ENCODE results near the gene NACC1. TPM values are rescaled to one million over a fixed set of nuclear protein-coding genes. Genes with fewer than 3 reads are reported as not detected.

Gene NACC1
- total and polyA plus RNA-seq, 2 of the 13 experiments (the other 11 are each of a cell fraction or from before 2014, with no cell fraction given): 31.8 to 42.3 TPM

DNA sequence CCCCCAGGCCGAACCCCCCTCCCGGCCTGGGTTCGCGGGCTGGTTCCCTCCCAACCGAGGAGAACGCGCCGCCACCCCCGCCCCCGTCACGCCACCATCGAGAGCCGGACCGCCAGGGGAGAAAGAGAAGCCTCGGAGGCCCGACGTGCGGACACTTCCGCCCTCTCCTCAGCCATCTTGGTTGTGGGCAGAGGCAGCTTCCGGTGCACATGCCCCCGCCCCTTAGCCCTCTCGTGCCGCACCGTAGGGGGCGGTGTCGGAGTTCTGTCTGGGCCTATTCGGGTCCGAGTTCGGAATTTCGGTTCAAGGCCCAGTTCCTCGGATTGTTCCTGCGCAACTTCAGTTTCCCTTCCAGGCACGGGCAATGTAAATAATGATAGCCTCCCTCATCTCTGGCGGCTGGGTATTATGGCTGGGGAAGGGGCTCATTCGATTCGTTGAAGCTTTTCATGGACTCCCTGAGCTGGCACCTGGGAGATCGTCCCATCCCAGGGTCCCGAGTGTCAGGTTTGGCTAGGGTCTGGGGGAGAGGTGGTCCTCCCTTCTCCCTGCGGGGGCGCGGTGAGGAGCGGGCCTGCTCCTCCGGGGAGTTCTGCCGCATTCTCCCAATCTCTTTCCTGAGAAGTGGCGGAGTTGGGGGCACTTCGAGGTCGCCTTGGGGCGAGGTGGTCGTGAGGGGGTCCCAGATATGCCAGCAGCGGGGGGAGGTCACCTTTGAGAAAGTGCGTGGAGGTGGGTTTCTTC, 32.3 kb downstream of the NACC1 start, which contains the start of the genes IER2 and STX10 (continued):
- TF ChIP-seq, protein P1, sequence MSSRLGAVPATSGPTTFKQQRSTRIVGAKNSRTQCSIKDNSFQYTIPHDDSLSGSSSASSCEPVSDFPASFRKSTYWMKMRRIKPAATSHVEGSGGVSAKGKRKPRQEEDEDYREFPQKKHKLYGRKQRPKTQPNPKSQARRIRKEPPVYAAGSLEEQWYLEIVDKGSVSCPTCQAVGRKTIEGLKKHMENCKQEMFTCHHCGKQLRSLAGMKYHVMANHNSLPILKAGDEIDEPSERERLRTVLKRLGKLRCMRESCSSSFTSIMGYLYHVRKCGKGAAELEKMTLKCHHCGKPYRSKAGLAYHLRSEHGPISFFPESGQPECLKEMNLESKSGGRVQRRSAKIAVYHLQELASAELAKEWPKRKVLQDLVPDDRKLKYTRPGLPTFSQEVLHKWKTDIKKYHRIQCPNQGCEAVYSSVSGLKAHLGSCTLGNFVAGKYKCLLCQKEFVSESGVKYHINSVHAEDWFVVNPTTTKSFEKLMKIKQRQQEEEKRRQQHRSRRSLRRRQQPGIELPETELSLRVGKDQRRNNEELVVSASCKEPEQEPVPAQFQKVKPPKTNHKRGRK (CRISPR knock-in tag; IDR thresholded peaks at IDR 0.05): no peak; the same call in 1 of the 2 replicates
- TF ChIP-seq, protein P2, sequence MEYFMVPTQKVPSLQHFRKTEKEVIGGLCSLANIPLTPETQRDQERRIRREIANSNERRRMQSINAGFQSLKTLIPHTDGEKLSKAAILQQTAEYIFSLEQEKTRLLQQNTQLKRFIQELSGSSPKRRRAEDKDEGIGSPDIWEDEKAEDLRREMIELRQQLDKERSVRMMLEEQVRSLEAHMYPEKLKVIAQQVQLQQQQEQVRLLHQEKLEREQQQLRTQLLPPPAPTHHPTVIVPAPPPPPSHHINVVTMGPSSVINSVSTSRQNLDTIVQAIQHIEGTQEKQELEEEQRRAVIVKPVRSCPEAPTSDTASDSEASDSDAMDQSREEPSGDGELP (IDR thresholded peaks at IDR 0.05; ENCODE audit: borderline replicate concordance, low read depth): peak; percentile 35; the same call in 1 of the 2 replicates
- TF ChIP-seq, protein P3, sequence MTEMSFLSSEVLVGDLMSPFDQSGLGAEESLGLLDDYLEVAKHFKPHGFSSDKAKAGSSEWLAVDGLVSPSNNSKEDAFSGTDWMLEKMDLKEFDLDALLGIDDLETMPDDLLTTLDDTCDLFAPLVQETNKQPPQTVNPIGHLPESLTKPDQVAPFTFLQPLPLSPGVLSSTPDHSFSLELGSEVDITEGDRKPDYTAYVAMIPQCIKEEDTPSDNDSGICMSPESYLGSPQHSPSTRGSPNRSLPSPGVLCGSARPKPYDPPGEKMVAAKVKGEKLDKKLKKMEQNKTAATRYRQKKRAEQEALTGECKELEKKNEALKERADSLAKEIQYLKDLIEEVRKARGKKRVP (CRISPR knock-in tag; IDR thresholded peaks at IDR 0.05): peak in 1 of 2 experiments; percentile 59; a peak in 1 of 4 replicates
- TF ChIP-seq ZNF563 (CRISPR knock-in tag; IDR thresholded peaks at IDR 0.05): no peak
- TF ChIP-seq, protein P4, sequence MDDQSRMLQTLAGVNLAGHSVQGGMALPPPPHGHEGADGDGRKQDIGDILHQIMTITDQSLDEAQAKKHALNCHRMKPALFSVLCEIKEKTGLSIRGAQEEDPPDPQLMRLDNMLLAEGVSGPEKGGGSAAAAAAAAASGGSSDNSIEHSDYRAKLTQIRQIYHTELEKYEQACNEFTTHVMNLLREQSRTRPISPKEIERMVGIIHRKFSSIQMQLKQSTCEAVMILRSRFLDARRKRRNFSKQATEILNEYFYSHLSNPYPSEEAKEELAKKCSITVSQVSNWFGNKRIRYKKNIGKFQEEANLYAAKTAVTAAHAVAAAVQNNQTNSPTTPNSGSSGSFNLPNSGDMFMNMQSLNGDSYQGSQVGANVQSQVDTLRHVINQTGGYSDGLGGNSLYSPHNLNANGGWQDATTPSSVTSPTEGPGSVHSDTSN (CRISPR knock-in tag; IDR thresholded peaks at IDR 0.05; ENCODE audit: borderline replicate concordance): no peak
- peak; percentile 84 for TF ChIP-seq ZMYM2 (CRISPR knock-in tag; IDR thresholded peaks at IDR 0.05)
- TF ChIP-seq, protein P5, sequence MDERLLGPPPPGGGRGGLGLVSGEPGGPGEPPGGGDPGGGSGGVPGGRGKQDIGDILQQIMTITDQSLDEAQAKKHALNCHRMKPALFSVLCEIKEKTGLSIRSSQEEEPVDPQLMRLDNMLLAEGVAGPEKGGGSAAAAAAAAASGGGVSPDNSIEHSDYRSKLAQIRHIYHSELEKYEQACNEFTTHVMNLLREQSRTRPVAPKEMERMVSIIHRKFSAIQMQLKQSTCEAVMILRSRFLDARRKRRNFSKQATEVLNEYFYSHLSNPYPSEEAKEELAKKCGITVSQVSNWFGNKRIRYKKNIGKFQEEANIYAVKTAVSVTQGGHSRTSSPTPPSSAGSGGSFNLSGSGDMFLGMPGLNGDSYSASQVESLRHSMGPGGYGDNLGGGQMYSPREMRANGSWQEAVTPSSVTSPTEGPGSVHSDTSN (CRISPR knock-in tag; IDR thresholded peaks at IDR 0.05): no peak
- TF ChIP-seq GTF2F1 (IDR thresholded peaks at IDR 0.05; ENCODE audit: low read length): no peak
- TF ChIP-seq, protein P6, sequence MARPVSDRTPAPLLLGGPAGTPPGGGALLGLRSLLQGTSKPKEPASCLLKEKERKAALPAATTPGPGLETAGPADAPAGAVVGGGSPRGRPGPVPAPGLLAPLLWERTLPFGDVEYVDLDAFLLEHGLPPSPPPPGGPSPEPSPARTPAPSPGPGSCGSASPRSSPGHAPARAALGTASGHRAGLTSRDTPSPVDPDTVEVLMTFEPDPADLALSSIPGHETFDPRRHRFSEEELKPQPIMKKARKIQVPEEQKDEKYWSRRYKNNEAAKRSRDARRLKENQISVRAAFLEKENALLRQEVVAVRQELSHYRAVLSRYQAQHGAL (CRISPR knock-in tag; IDR thresholded peaks at IDR 0.05; ENCODE audit: not compliant biosample characterization): no peak
- peak; percentile 77; the same call in 1 of the 2 replicates for TF ChIP-seq ZNF816 (CRISPR knock-in tag; IDR thresholded peaks at IDR 0.05; ENCODE audit: borderline replicate concordance)
- TF ChIP-seq HDAC6 (IDR thresholded peaks at IDR 0.05; ENCODE audit: low read depth, low read length): no peak
- TF ChIP-seq ZNF737 (CRISPR knock-in tag; IDR thresholded peaks at IDR 0.05; ENCODE audit: borderline replicate concordance): 0 out of 2 replicates have a peak, but pooled peaks have one; percentile 42
- TF ChIP-seq ZFP1 (CRISPR knock-in tag; IDR thresholded peaks at IDR 0.05): no peak; the same call in 1 of the 2 replicates
- peak; percentile 75; the same call in 1 of the 2 replicates for TF ChIP-seq ZNF747 (CRISPR knock-in tag; IDR thresholded peaks at IDR 0.05; ENCODE audit: borderline replicate concordance)
- peak; percentile 88; the same call in 1 of the 2 replicates for TF ChIP-seq SPEN (CRISPR knock-in tag; IDR thresholded peaks at IDR 0.05; ENCODE audit: low read depth)
- TF ChIP-seq, protein P7, sequence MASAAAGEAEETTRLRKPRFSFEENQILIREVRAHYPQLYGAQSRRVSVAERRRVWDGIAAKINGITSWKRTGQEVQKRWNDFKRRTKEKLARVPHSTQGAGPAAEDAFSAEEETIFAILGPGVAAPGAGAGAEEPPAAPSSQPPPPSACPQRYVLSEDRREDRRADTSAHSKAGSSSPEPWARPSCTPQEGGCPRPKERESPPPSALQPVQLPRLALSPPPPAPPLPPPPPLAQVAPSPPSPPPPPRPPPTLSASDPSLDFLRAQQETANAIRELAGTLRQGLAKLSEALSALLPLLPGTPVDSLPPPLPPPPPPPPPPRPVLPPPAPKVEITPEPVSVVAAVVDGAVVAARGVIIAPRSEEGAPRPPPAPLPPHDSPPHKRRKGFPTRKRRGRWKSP (CRISPR knock-in tag; IDR thresholded peaks at IDR 0.05): peak; percentile 36; the same call in 1 of the 2 replicates
- no peak; the same call in 1 of the 2 replicates for TF ChIP-seq KMT2A (CRISPR knock-in tag; IDR thresholded peaks at IDR 0.05)
- TF ChIP-seq, protein P8, sequence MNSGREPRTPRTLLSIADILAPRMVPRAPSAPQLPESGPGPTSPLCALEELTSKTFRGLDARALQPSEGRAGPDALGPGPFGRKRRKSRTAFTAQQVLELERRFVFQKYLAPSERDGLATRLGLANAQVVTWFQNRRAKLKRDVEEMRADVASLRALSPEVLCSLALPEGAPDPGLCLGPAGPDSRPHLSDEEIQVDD (CRISPR knock-in tag; IDR thresholded peaks at IDR 0.05; ENCODE audit: borderline replicate concordance): no peak; the same call in 1 of the 2 replicates

Measured in HepG2 (cell line).